HG03469 (cell line): ENCODE results near the gene CUZD1.

Source experiments
- ATAC-seq: cut with Tn5 transposase; IDR thresholded peaks from one replicate; pipeline ENCODE4 v1.9.1; 2021; ENCODE audit warnings: mild to moderate bottlenecking, moderate library complexity, moderate number of reproducible peaks; ENCODE audit not compliant: unreplicated experiment

Gene CUZD1

DNA sequence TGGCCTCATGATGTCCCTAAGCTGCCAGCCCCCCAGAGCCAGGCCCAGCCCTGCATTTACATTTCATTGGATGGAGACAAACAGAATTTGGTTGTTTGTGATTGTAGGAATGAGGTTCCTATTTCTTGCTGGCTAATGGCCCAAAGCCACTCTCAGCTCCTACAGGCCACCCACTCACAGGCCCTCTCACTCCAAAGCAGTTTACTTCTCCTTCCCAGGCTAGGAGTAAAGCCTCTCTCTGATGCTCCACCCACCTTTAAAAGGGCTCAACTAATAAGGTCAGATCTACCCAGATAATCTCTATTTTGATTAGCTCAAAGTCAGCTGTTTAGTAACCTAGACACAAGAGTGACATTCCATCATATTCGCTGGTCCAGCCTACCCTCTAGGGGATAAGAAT is 11.2 kb upstream of the CUZD1 start:
- ATAC-seq, result no peak

DNA sequence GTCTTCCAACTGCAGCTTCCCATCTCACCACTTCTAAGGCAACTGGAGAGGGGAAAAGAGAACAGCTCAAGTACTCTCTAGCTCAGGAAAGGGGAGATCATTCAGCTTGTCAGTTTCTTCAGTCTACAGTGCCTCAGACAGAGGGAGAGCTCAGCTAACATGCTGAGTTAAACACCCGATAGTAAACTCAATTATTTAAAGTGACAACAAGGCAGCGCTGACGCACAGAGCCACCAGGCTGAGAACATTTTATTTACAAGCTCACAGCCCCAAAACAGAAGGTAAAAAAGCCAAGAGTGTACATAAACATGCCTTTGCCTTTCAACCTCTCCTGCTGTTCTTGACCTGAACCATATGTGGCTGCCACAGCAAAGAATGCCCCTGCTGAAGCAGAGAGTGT is 10.1 kb upstream of the CUZD1 start:
- ATAC-seq, result no peak

DNA sequence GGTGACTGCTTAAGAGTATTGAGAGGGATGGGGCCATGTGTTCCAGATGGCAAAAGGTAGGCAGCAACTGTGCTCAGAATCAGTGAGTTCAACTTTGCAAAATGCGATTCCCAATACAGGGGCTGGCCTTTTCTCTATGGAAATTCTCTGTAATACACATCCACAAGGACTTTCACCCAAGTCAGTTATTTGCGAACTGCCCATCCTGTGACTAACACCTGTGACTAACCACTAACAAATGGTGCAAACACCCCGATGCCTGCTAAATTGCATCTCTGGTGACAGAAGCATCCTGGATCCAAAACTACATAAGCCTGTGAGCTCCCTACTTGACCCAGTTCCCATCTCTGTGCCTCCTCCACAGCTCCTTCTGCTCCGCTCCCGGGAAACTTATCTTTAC is 9.0 kb upstream of the CUZD1 start:
- no peak for ATAC-seq

DNA sequence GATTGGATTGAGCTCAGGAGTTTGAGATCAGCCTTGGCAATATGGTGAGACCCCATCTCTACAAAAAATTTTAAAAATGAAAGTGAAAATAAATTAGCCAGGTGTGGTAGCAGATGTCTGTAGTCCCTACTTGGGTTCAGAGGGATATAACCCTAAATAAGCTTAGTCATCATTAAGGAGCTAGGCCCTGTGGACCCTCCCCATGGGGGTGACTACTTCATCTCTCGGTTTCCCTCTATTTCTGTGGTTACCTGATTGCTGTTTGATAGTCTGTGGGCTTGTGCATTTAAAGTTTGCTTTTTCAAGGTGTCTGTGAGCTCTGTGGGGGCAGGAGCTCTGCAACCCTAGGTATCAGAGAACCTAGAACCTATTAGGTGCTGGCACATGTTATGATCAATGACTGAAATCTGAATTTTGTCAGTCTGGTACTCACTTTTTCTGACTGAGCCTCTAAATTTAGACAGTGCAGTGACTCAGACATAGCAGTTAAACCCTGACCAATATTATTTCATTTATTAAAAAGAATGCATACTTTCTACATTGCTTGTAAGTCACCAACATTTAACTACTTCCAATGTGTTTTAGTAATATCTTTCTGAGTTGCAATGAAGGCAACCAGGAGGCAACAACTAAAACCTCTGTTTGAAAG is 8.1 kb upstream of the CUZD1 start:
- no peak for ATAC-seq

DNA sequence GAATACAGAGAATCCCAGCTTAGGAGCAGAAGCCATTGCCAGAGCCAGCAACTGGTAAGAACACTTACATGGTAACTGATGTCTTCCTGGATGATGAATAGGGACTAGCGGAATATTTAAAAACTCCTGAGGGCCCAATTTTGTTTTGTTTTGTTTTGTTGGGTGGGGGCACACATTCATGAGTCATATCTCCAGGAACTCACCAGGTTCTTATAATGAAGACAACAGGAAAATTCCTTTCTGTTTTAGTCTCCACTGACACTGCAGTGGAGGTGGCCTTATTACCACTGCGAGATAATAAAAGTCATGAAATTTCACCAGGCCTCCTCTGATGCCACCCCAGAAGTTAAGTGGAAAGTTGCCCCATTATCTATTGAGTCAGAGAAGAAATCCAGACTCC is 6.6 kb upstream of the CUZD1 start:
- no peak for ATAC-seq

DNA sequence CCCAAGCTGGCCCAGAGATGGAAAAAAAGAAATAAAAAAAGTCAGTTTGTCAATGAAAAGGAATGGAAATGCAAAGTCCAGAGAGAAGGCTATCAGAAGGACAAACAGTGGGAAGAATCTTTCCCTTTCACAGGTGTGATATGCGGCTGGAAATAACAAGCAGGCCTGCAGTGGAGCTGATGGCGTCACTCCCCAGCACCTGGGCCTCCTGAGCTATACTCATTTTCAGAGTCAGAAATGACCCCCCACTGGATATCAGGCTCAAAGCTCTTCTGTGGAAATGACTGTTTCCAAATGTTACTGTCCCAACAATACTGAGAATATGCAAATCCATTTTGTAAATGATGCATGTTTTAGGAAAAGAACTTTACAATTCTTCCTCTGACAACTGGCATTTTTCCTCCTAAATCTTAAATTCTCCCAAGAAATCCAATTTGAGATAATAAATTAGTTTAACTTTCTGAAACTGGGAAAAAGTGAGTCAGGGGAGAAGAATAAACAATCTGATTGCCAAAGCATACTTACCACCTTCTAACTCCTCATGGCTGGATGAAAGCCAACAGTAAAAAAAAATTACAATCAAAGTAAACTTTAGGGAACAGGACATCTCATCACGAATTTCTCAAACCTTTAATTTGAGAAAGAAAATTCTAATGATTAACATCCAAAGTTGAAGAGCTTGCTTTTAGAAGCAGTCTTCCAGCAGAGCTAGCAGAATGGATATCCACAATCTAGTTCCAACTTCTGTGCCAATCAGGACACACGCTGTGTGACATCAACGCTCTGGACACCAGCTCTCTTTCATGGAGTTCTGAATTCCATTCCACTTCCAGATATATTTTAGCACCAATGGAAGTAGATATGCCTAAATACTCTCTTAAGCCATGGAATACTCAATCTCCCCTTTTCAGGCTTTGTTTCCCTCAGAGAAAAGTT is 5.3 kb upstream of the CUZD1 start:
- ATAC-seq, result no peak

DNA sequence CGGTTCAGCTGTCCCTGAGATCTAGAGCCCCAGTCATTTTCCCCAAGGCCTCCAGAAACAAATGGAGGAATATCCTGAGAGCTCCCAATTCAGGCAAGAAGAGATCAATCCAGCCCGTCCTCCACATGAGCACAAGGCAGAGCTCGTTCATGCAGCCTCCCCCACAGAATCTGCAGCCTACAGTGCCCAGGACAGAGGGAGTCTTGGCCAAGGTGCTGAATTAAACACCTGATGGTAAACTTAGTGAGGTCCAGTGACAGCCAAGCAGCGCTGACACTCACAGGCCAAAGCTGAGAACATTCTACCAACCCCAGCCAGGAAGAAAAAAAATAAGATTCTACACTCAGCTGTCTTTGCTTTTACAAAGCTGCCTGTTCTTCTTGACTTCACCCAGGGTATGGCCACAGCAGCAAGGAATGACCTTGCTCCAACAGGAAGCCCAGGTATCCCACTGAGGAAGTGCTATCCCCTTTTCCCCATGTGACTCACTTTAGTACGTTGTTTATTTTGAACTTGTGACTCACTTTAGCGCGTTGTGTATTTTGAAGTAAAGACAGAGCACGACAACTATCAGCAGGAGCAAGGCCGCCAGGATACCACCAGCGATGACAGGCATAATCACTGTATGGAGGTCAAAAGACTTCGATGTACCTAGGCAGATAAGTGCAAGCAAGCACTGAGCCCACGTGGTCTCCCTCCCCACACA is 4.4 kb upstream of the CUZD1 start:
- ATAC-seq, result no peak

DNA sequence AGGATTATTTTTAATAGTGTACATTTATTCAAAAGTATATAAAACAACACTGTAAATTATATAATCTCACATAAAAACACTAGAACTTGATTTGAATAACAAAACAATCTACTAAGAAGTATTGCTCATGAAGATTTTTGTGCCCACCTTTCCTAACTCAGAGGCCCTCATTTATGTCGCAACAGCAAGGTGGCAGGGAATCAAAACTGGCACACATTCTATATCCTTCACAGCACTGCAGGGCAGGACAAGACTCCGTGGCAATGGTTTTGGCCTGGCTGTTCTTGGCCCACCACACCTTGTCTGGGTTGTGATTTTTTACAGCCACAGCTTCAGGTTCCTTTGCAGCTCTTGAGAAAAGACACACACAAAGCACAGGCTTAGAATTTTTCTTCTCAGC is 3.4 kb upstream of the CUZD1 start:
- no peak for ATAC-seq

DNA sequence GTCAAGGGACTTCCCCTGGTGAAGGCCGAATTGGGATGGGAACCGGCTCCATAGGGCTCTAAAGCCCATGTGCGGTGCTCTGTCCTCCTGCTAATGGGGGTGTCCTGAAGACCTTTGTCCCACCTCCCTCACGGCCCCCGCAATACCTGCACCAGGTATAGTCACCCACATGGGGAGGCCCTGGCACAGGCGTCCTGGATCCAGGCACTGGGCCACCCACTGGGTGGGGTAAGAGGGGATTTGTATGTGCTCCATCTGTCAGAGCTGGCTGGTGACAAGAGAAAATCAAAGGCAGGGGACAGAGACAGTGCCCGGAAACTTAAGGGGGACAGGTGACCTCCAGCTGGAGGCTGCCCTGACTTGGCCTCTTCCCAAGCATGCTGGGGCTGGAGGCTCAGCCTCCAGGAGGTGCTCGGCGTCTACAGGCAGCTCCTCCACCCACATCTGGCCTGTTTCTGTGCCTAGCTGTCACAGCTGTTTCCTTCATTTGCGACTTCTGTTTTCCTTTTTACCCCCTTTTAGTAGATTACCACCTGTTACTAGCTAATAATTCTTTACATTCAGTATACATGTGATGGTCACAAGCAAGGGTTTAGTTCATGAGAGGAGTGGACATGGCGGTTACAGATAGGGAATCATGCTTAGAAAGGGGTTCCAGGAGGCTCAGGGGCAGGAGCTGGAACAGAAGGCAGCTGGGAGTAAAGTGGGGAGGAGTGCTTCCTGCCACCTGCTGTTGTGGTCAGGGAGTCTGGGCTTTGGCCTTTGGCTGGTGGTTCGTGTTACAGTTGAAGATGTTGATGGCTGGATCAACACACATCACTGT is 2.3 kb upstream of the CUZD1 start:
- ATAC-seq, result no peak

DNA sequence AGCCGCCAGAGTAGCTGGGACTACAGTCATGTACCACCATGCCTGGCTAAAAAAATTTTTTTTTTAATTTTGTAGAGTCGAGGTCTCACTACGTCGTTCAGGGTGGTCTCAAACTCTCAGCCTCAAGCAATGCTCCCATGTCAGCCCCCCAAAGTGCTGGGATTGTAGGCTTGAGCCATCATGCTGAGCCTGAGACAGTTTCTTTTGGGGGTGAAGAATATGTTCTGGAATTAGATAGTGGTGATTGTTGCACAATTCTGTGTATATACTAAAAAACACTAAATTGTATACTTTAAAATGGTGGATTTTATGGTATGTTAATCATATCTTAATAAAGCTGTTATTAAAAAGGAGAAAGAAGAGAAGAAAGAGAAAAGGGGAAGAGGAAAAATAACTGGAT is 1.5 kb downstream of the CUZD1 start:
- ATAC-seq, result no peak

DNA sequence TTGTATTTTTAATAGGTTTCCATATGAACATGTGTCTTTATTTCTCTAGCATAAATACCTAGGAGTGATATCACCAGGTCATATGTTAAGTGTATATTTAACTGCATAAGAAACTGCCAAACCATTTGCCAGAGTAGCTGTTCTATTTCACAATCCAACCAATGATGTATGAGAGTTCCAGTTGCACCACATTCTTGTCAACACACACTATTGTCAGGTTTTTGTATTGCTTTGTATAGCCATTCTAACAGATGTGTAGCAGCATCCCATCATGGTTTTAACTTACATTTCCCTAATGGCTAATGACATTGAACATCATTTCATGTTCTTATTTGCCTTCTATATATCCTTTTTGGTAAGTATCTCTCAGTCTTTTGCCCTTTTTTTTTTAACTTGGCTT is 4.1 kb downstream of the CUZD1 start:
- no peak for ATAC-seq

DNA sequence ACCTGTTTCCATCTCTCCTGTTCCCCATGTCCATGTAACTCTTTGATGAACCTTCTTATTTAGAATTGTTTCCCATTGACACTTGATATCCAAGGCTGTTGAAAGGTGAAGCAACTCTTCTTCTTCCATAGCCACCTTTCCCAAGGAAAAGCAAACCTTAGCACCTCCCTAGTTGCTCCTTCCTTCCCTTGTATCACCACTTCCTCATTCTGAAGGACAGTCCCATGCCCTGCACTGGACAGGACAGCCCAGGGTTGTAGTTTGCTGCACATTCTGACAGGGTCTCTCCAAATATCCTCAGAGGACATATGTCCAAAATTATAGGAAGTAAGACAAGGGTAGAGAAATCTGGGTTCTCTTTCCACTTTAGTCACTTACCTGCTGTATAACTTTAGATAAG is 6.2 kb downstream of the CUZD1 start:
- ATAC-seq, result no peak

DNA sequence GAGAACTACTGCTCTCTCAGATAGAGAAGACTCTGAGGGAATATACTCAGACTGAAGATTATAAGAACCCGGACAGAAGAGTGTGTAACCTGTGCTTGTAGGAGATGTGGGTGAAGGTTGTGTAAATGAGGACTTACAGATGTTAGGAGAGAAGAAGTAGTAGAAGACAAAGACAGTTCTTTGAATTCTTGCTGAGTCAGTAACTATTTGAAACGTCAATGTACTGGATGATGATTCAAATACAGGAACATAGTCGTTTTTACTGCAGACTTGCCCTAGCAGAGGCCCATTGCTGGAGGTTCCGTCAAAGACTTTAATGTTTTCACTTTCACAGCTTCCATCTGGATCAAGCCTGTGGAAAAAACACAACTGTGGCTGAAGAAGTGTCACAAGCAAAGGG is 6.8 kb downstream of the CUZD1 start:
- ATAC-seq, result no peak

DNA sequence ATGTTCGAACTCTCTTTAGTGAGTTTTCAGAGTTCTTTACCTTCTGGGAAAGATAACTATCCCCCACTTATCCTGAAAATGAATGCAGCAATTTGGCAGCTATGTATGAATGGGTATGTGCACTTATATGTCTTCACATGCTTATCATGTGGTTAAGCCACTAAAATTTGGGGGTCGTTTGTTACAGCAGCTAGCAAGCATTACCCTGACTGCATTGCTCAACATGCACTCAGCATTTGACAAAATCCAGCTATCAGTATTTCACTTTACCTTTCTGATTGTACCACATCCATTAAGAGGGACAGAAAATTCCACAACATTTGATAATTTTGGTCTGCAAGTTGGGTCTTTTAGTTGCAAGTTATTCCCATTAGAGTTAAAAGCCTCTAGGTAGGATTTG is 9.7 kb downstream of the CUZD1 start:
- no peak for ATAC-seq

DNA sequence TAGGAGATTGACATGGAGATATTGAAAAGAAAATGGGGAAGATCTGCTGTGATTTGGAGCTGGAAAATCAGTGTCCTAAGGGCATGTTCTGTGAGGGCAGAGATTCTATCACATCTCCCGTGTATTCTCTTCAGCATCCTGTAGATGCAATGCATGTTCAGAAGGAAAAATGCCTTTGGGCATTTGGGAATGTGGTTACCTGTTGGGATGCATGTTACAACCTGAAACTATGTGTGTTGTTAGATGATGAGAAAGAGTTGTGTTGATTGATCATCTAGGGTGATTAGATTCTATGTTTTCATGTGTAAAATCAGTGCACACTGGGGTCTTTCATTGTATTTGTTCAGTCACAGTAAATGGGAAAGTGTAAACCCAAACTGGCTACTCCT is 14.7 kb downstream of the CUZD1 start:
- ATAC-seq, result no peak

DNA sequence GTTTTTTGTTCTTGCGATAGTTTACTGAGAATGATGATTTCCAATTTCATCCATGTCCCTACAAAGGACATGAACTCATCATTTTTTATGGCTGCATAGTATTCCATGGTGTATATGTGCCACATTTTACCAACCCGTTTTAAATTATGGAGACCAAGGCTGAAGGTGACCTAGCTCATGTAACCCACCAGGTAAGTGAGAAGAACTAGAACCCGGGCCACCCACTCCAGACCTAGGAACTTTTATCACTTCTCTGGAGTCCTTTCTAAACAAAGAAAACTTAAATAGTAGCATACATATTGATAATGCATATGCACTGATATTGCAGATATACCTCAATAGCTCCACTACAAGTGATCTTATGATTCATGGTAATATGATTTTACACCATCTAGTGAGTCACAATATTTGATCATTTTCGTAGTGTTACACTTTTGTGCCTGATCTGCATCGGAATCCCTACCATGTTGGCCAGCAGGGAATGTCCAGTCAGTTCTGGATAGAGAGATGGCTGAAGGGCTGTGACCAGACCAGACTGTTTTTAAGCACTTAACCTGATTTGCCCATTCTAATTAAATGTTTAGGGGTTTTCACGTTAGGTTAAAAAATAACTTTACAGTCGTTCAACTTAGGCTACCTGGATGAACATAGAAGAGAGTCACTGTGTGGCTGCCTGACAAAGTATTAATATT is 15.2 kb downstream of the CUZD1 start:
- no peak for ATAC-seq

DNA sequence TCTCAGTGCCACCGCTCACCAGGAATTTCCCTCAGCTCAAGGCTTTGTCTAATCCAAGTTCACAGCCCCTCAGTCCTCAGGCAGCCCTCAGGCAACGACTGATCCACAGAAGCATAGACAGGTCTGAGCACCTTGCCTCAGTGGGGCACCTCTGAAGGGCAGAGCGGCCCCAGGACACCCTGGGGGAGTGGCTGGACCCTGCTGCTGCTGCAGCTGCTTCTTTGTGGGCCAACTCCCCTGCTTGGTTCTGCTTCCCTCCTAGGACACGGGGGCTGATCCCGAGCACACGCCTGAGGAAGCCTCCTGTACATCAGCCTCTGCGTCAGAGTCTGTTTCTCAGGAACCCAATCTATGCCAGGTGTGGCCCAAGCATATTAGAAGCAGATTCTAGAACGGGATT is 16.2 kb downstream of the CUZD1 start:
- no peak for ATAC-seq

DNA sequence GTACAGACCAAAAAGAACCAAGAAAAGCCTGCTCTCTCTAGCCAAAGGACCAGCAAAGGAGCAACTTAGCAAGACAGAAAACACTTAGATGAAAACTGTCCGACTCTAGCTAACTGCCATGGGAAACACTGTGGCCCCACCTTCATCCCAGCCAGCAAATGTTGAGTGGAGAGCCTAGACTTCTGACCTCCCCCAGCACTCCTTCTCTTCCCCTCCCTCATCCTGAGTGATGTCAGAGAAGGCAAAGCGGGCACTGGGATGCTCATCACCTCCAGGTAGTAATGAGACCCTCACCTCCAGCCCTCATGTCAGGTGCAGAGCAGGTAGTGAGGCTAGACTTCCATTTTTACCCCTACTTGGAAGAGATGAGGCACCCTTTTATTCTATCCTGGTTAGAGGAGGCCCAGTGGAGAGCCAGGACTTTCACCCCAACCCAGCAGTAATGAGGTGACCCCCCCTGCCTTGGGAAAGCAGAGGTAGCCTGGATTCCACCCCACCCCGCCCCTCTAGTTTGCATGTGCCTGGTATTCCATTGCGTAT is 16.9 kb downstream of the CUZD1 start:
- no peak for ATAC-seq

DNA sequence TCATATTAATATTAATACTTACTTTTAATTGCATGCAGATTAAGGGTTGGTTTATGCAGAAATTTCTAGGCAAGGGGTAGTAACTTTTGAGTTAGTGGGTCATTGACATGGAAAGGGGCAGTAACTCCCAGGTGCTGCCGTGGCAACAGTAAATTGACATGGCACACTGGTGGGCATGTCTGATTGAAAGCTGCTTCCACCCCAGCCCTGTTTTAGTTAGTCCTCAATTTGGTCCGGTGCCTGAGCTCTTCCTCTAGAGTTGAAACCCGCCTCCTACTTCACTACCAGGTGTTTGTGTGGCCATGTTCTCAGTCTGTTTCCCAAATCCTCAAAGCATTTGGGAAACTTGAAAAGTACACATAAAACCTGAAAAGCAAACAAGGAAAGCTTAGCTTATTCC is 18.4 kb downstream of the CUZD1 start:
- ATAC-seq, result no peak
